ENCODE results near the gene KRT2. TPM values are rescaled to one million over a fixed set of nuclear protein-coding genes. Genes with fewer than 3 reads are reported as not detected.

The KRT2 gene
- total RNA-seq, 1 donor from 2014 or later: not detected

GRCh38 chr12:52667509-52667908 lies 15.5 kb upstream of the KRT2 start:
- Mint-ChIP-seq H3K36me3 (ENCODE audit: unreplicated experiment) (no peaks in the 10 kb centered on the region), H3K9me3 (ENCODE audit: unreplicated experiment) (no peaks in the 10 kb centered on the region), H3K27me3 (ENCODE audit: unreplicated experiment) (peaks cover 30% of the 10 kb centered on the region), H3K27ac (ENCODE audit: unreplicated experiment) (no peak overlapping the region), H3K4me3 (ENCODE audit: unreplicated experiment) (no peak overlapping the region), H3K4me1 (ENCODE audit: unreplicated experiment) (no peaks in the 10 kb centered on the region)
- TF ChIP-seq, protein P1, sequence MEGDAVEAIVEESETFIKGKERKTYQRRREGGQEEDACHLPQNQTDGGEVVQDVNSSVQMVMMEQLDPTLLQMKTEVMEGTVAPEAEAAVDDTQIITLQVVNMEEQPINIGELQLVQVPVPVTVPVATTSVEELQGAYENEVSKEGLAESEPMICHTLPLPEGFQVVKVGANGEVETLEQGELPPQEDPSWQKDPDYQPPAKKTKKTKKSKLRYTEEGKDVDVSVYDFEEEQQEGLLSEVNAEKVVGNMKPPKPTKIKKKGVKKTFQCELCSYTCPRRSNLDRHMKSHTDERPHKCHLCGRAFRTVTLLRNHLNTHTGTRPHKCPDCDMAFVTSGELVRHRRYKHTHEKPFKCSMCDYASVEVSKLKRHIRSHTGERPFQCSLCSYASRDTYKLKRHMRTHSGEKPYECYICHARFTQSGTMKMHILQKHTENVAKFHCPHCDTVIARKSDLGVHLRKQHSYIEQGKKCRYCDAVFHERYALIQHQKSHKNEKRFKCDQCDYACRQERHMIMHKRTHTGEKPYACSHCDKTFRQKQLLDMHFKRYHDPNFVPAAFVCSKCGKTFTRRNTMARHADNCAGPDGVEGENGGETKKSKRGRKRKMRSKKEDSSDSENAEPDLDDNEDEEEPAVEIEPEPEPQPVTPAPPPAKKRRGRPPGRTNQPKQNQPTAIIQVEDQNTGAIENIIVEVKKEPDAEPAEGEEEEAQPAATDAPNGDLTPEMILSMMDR (IDR thresholded peaks at IDR 0.05): no peak
- no peak for DNase-seq (ENCODE audit: extremely low spot score, unreplicated experiment)

- TF ChIP-seq, protein P1 (IDR thresholded peaks at IDR 0.05): no peak
- peaks cover 40% of the 10 kb centered on the region for H3K27me3 Mint-ChIP-seq (ENCODE audit: unreplicated experiment)
- H3K9me3 Mint-ChIP-seq (ENCODE audit: unreplicated experiment): no peaks in the 10 kb centered on the region
- no peak overlapping the region for H3K4me3 Mint-ChIP-seq (ENCODE audit: unreplicated experiment)
- no peaks in the 10 kb centered on the region for H3K36me3 Mint-ChIP-seq (ENCODE audit: unreplicated experiment)
- no peaks in the 10 kb centered on the region for H3K4me1 Mint-ChIP-seq (ENCODE audit: unreplicated experiment)
- no peak overlapping the region for H3K27ac Mint-ChIP-seq (ENCODE audit: unreplicated experiment)
- DNase-seq (ENCODE audit: extremely low spot score, unreplicated experiment): no peak
These were observed 14.5 kb upstream of the KRT2 start for GRCh38 chr12:52666471-52666870.

DNA sequence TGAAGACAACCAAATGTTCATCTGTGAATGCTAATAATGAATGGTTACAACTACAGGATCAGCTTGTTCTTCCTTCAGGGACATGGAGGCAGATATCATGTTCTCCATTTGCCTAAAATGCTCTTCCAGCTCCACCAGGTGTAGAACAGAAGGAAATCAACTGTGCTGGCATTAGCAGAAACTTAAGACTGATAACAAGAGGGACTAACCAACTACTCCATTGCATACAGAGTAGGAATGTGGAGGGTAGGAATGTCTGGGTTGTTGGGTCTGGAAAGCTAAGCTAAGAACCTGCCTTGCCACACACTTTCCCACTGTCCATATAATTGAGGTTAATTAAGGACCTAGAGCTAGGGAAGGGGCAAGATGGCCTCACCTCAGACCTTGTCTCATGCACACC lies 11.4 kb upstream of the KRT2 start:
- H3K4me3 Mint-ChIP-seq (ENCODE audit: unreplicated experiment): no peak overlapping the region
- H3K4me1 Mint-ChIP-seq (ENCODE audit: unreplicated experiment): no peaks in the 10 kb centered on the region
- H3K36me3 Mint-ChIP-seq (ENCODE audit: unreplicated experiment): no peaks in the 10 kb centered on the region
- H3K27me3 Mint-ChIP-seq (ENCODE audit: unreplicated experiment): peaks cover 48% of the 10 kb centered on the region
- no peak overlapping the region for H3K27ac Mint-ChIP-seq (ENCODE audit: unreplicated experiment)
- TF ChIP-seq, protein P1 (IDR thresholded peaks at IDR 0.05): no peak
- H3K9me3 Mint-ChIP-seq (ENCODE audit: unreplicated experiment): no peaks in the 10 kb centered on the region
- DNase-seq (ENCODE audit: extremely low spot score, unreplicated experiment): no peak

- Mint-ChIP-seq H3K27me3 (ENCODE audit: unreplicated experiment) (peaks cover 49% of the 10 kb centered on the region), H3K9me3 (ENCODE audit: unreplicated experiment) (no peaks in the 10 kb centered on the region), H3K4me3 (ENCODE audit: unreplicated experiment) (no peak overlapping the region), H3K36me3 (ENCODE audit: unreplicated experiment) (no peaks in the 10 kb centered on the region), H3K27ac (ENCODE audit: unreplicated experiment) (no peak overlapping the region), H3K4me1 (ENCODE audit: unreplicated experiment) (no peaks in the 10 kb centered on the region)
- TF ChIP-seq, protein P1 (IDR thresholded peaks at IDR 0.05): no peak
- DNase-seq (ENCODE audit: extremely low spot score, unreplicated experiment): no peak
These were observed 10.9 kb upstream of the KRT2 start for GRCh38 chr12:52662918-52663229.

DNA sequence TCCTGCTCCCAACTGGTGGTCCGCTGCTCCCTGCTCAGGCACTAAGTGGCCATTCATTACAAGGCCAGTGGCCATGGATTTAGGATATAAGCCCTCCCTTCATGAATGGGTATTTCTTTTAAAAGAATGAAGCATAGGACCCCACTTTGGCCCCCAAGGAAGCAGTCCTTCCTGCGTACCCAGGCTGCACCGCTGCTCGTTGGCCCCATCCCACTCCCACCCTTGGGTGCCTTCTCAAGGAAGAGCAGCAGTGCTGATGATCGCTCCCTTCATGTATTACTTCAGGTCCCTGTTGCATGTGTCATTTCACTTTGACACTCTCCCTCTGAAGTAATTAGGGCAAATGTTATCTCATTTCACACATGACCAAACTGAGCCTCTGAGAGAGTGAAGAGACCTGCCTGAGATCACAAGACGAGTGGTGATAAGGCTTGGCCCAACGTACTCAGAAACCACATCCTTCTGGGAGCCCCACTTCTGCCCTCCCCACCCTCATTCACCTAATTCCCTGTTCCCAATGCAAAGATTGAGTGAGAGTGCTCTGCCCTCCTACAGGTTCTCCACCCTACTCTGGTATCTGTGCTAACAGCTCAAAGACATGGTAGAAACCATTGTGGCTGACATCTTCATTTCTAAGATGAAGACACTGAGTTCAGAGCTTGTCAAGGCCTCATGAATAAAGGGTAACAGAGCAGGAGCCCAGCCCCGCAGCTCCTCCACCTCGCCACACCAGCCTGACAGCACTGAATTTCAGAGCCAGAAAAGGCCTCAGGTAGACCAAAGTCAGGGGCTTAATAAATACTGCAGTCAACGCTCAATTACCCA lies 10.3 kb upstream of the KRT2 start:
- Mint-ChIP-seq H3K27me3 (ENCODE audit: unreplicated experiment) (peaks cover 52% of the 10 kb centered on the region), H3K4me1 (ENCODE audit: unreplicated experiment) (no peaks in the 10 kb centered on the region), H3K4me3 (ENCODE audit: unreplicated experiment) (no peak overlapping the region), H3K9me3 (ENCODE audit: unreplicated experiment) (no peaks in the 10 kb centered on the region), H3K27ac (ENCODE audit: unreplicated experiment) (no peak overlapping the region), H3K36me3 (ENCODE audit: unreplicated experiment) (no peaks in the 10 kb centered on the region)
- TF ChIP-seq, protein P1 (IDR thresholded peaks at IDR 0.05): no peak
- no peak for DNase-seq (ENCODE audit: extremely low spot score, unreplicated experiment)
